DOHH2 (cell line): ENCODE measurements around the gene ORC5.

Experiments used
- CTCF ChIP-seq: fragments of 200-600 bp; sonication (generic); IDR thresholded peaks from one replicate; pipeline ENCODE4 v1.5.1; 2014; ENCODE audit warnings: antibody characterized with exemption, mild to moderate bottlenecking, low read depth, low read length; ENCODE audit not compliant: poor library complexity, severe bottlenecking
- EZH2phosphoT487 ChIP-seq: fragments of 200-600 bp; sonication (generic); IDR thresholded peaks from 2 replicates; pipeline ENCODE4 v1.6.1; 2017; ENCODE audit warnings: borderline replicate concordance, mild to moderate bottlenecking, antibody characterized with exemption, low read length, moderate library complexity, mixed read lengths

DNA sequence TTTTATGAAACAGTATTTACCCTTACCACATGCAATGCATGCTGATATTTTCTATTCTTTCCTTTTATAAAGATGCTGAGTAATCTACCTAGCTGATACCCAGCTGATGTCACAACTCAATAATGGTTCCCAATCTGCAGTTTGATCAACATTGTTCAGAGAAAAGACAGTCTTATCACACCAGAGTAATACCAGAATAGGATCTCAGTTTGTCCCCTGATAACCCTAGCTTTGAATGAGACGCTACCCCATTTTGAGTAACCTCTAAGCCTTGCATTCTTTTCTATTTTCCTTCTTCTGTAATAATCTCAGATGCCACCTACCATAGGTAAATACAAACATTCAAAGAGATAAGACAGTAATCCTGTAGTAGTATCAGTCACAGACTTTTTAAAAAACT, 118.8 kb downstream of the ORC5 start:
- TF ChIP-seq CTCF (no peak), EZH2phosphoT487 (no peak)
